GM12878 (cell line): Measurements from ENCODE around the gene ARAF. TPM values are rescaled to one million over a fixed set of nuclear protein-coding genes. Genes with fewer than 3 reads are reported as not detected.

Experiments used
- ATAC-seq: fragments of 200-7000 bp; cut with Tn5 transposase; 3 replicates; pipeline ENCODE4 v1.9.1; 2020; ENCODE audit warnings: mild to moderate bottlenecking, moderate library complexity
- BruUV-seq: library from RNA; stranded (reverse); fragments of 400-500 nt; replicated peaks from 2 replicates; lab custom pipeline; 2021; lab: Mats Ljungman, UMichigan
- CTCF ChIA-PET: fragments of 300-600 bp; sonication (Branson Sonifier 250); formaldehyde crosslinking; extraction: SDS; loops from one replicate; lab custom pipeline; 2021; ENCODE audit warnings: inconsistent platforms; lab: Yijun Ruan, JAX
- POLR2A ChIA-PET: fragments of 350-600 bp; formaldehyde crosslinking; extraction: SDS; loops from one replicate; lab custom pipeline; 2021; ENCODE audit warnings: inconsistent platforms; lab: Charles Lee
- RAD21 ChIA-PET: fragments of 300-600 bp; sonication (Branson Sonifier 250); formaldehyde crosslinking; loops from one replicate; lab custom pipeline; 2023; ENCODE audit warnings: antibody characterized with exemption; ENCODE audit not compliant: unreplicated experiment; lab: Charles Lee
- SMC1A ChIA-PET: fragments of 300-600 bp; sonication (Branson Sonifier 250); formaldehyde crosslinking; loops from one replicate; lab custom pipeline; 2023; ENCODE audit not compliant: unreplicated experiment, uncharacterized antibody; lab: Charles Lee
- DNase-seq: peaks from one replicate; pipeline ENCODE4 v3.0.0-alpha.2; 2011; ENCODE audit warnings: low read depth, low spot score
- FAIRE-seq: peaks from 3 replicates; lab custom pipeline; 2011; peaks lifted over from hg19 to GRCh38; lab: Jason Lieb, UNC
- H2AFZ ChIP-seq: 2 replicates; pipeline ENCODE4 v1.6.0; 2011; ENCODE audit warnings: low read depth, low read length, control low read depth; ENCODE audit not compliant: control insufficient read depth
- H3K27ac ChIP-seq: 2 replicates; pipeline ENCODE4 v1.5.1; 2011; ENCODE audit warnings: control low read depth; ENCODE audit not compliant: control insufficient read depth, insufficient read depth
- H3K27me3 ChIP-seq, 2 experiments: replicated peaks in 1 of 2; 2 replicates each; pipeline versions ENCODE4 v1.6.0 to v1.6.1; 2011; ENCODE audit warnings: low read length in 1 of 2; ENCODE audit not compliant: control insufficient read depth in 2 of 2, insufficient read depth in 2 of 2
- H3K36me3 ChIP-seq, 2 experiments: 2 replicates each; pipeline ENCODE4 v1.5.1; 2011; ENCODE audit warnings: low read length in 1 of 2; ENCODE audit not compliant: control insufficient read depth in 2 of 2, insufficient read depth in 2 of 2
- H3K4me1 ChIP-seq: 2 replicates; pipeline ENCODE4 v1.6.1; 2011; ENCODE audit warnings: mild to moderate bottlenecking, low read length, moderate library complexity, mixed read lengths; ENCODE audit not compliant: control insufficient read depth, insufficient read depth
- H3K4me2 ChIP-seq: 2 replicates; pipeline ENCODE4 v1.6.0; 2011; ENCODE audit warnings: control low read depth; ENCODE audit not compliant: control insufficient read depth, insufficient read depth
- H3K4me3 ChIP-seq: fragments of 200-600 bp; sonication (generic); 2 replicates; pipeline ENCODE4 v1.5.1; 2016
- H3K79me2 ChIP-seq: 2 replicates; pipeline ENCODE4 v1.6.0; 2011; ENCODE audit warnings: low read length; ENCODE audit not compliant: control insufficient read depth, insufficient read depth
- H3K9ac ChIP-seq: 2 replicates; pipeline ENCODE4 v1.8.0; 2011; ENCODE audit warnings: low read length, control low read depth, mixed read lengths; ENCODE audit not compliant: control insufficient read depth, insufficient read depth
- H3K9me3 ChIP-seq: replicated peaks from 3 replicates; pipeline ENCODE4 v1.5.1; 2011; ENCODE audit warnings: mild to moderate bottlenecking, low read length; ENCODE audit not compliant: control insufficient read depth, insufficient read depth
- H4K20me1 ChIP-seq: 2 replicates; pipeline ENCODE4 v1.6.0; 2011; ENCODE audit not compliant: control insufficient read depth, insufficient read depth
- ATF3 ChIP-seq: IDR thresholded peaks from 2 replicates; pipeline ENCODE4 v1.6.1; 2011; ENCODE audit warnings: low read depth, mild to moderate bottlenecking, low read length, moderate library complexity, borderline replicate concordance; ENCODE audit errors: extremely low read depth
- BMI1 ChIP-seq: fragments of 450-650 bp; IDR thresholded peaks from 2 replicates; pipeline ENCODE4 v1.6.1; 2016; ENCODE audit warnings: mild to moderate bottlenecking, moderate library complexity, borderline replicate concordance
- DPF2 ChIP-seq: fragments of 450-650 bp; IDR thresholded peaks from 2 replicates; pipeline ENCODE4 v1.6.1; 2017; ENCODE audit warnings: mild to moderate bottlenecking
- HDAC6 ChIP-seq: fragments of 200-600 bp; sonication (generic); IDR thresholded peaks from one replicate; pipeline ENCODE4 v1.8.0; 2017; ENCODE audit warnings: antibody characterized with exemption; ENCODE audit not compliant: unreplicated experiment
- MTA3 ChIP-seq: IDR thresholded peaks from 2 replicates; pipeline ENCODE4 v1.6.1; 2012; ENCODE audit warnings: low read length, inconsistent platforms, borderline replicate concordance
- PAX5 ChIP-seq: IDR thresholded peaks from 2 replicates; pipeline ENCODE4 v1.6.1; 2011; ENCODE audit warnings: low read depth, low read length, borderline replicate concordance
- SREBF1 ChIP-seq: IDR thresholded peaks from 2 replicates; pipeline ENCODE4 v1.6.1; 2012; ENCODE audit warnings: mild to moderate bottlenecking, low read length
- STAT3 ChIP-seq: IDR thresholded peaks from 2 replicates; pipeline ENCODE4 v1.6.1; 2011; ENCODE audit warnings: low read depth, low read length, improper control_type of control experiment
- SUPT20H ChIP-seq: IDR thresholded peaks from 2 replicates; pipeline ENCODE4 v1.6.1; 2011; ENCODE audit warnings: low read depth, mild to moderate bottlenecking, low read length, moderate library complexity, borderline replicate concordance; ENCODE audit not compliant: control insufficient read depth
- TCF12 ChIP-seq: IDR thresholded peaks from 2 replicates; pipeline ENCODE4 v1.6.1; 2011; ENCODE audit warnings: low read depth, mild to moderate bottlenecking, low read length
- ZBED1 ChIP-seq: IDR thresholded peaks from 2 replicates; pipeline ENCODE4 v1.6.1; 2016; ENCODE audit warnings: borderline replicate concordance
- ZNF274 ChIP-seq: IDR thresholded peaks from one replicate; pipeline ENCODE4 v1.8.0; 2011; ENCODE audit not compliant: insufficient read length, insufficient read depth
- ZNF384 ChIP-seq: IDR thresholded peaks from 2 replicates; pipeline ENCODE4 v1.6.1; 2012; ENCODE audit warnings: low read depth, mild to moderate bottlenecking, low read length, improper control_type of control experiment, borderline replicate concordance
- WGBS: methylation state at CpG from one replicate; pipeline ENCODE4 v1.1.6; 2016; ENCODE audit warnings: low lambda C conversion rate; ENCODE audit not compliant: insufficient replicate concordance, insufficient coverage; ENCODE audit errors: missing lambda C conversion rate; 5-methylcytosine and 5-hydroxymethylcytosine counted together
- in situ Hi-C: fragments of 300-500 bp; cut with MboI; formaldehyde crosslinking; loops from 9 replicates; pipeline ENCODE4 v1.14.3; 2018; ENCODE audit warnings: mixed read lengths
- intact Hi-C: fragments of 100-400 bp; cut with micrococcal nuclease; formaldehyde crosslinking; loops from one replicate; pipeline ENCODE4 v1.14.2; 2022; ENCODE audit not compliant: unreplicated experiment
- polyA plus RNA-seq, 11 experiments: library from polyadenylated mRNA; depleted of rRNA in 4 of 11; unstranded in 6 of 11; stranded (reverse) in 5 of 11; fragments of >200 nt; fragmentation: Nextera tagmentation in 4 of 11; fragmentation: Illumina TruSeq in 1 of 11; extraction: Ambion mirVana in 4 of 11; extraction: Trizol in 1 of 11; gene quantifications; 1 replicate in 1 of 11; 2 replicates in 10 of 11; pipeline versions ENCODE4 v1.2.1 to v1.2.3, GENCODE V29; 2011 to 2016; ENCODE audit warnings: inconsistent platforms in 2 of 11, missing spikeins in 2 of 11, low read depth in 1 of 11
- total RNA-seq, 4 experiments: library from RNA; depleted of rRNA in 3 of 4; stranded (reverse); fragments of >200 nt in 3 of 4; fragmentation: Illumina TruSeq in 1 of 4; extraction: Trizol in 1 of 4; gene quantifications; 2 replicates each; pipeline versions ENCODE4 v1.2.1 to v1.2.3, GENCODE V29; 2013 to 2021
- TF ChIP-seq, protein P1 (sequence below): fragments of 450-650 bp; IDR thresholded peaks from 2 replicates; pipeline ENCODE4 v1.6.1; 2017; ENCODE audit warnings: low read depth, mild to moderate bottlenecking, moderate library complexity
- TF ChIP-seq, protein P2 (sequence below): fragments of 450-650 bp; IDR thresholded peaks from 2 replicates; pipeline ENCODE4 v1.6.1; 2014; ENCODE audit warnings: mild to moderate bottlenecking

ARAF gene
- total and polyA plus RNA-seq, 10 of the 15 experiments (the other 5 are each of a cell fraction or from before 2014, with no cell fraction given) = 5.0 to 79.2 (median 39.1) TPM

- no peak overlapping the region for H3K27ac ChIP-seq
- no TSS peak for BruUV-seq
- intact Hi-C loops = no loop called here
- CTCF ChIA-PET = no interaction called here
- no peaks in the 10 kb centered on the region for H3K36me3 ChIP-seq
- TF ChIP-seq, protein P1, sequence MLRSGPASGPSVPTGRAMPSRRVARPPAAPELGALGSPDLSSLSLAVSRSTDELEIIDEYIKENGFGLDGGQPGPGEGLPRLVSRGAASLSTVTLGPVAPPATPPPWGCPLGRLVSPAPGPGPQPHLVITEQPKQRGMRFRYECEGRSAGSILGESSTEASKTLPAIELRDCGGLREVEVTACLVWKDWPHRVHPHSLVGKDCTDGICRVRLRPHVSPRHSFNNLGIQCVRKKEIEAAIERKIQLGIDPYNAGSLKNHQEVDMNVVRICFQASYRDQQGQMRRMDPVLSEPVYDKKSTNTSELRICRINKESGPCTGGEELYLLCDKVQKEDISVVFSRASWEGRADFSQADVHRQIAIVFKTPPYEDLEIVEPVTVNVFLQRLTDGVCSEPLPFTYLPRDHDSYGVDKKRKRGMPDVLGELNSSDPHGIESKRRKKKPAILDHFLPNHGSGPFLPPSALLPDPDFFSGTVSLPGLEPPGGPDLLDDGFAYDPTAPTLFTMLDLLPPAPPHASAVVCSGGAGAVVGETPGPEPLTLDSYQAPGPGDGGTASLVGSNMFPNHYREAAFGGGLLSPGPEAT = no peak
- TF ChIP-seq ZNF274 (no peak), ZNF384 (no peak), TCF12 (no peak), STAT3 (no peak), PAX5 (no peak), ZBED1 (no peak), DPF2 (no peak), SUPT20H (no peak), ATF3 (no peak), SREBF1 (no peak), BMI1 (no peak), HDAC6 (no peak), MTA3 (no peak)
- TF ChIP-seq, protein P2, sequence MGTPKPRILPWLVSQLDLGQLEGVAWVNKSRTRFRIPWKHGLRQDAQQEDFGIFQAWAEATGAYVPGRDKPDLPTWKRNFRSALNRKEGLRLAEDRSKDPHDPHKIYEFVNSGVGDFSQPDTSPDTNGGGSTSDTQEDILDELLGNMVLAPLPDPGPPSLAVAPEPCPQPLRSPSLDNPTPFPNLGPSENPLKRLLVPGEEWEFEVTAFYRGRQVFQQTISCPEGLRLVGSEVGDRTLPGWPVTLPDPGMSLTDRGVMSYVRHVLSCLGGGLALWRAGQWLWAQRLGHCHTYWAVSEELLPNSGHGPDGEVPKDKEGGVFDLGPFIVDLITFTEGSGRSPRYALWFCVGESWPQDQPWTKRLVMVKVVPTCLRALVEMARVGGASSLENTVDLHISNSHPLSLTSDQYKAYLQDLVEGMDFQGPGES = no peak
- H3K79me2 ChIP-seq = no peaks in the 10 kb centered on the region
- no peak for ATAC-seq
- no peak overlapping the region for H2AFZ ChIP-seq
- H3K4me1 ChIP-seq = no peaks in the 10 kb centered on the region
- WGBS = 44% methylated on average over 5 of the region's 5 CpGs
- in situ Hi-C loops = no loop called here
- no peaks in the 10 kb centered on the region for H3K27me3 ChIP-seq
- DNase-seq = no peak
- SMC1A ChIA-PET = no interaction called here
- RAD21 ChIA-PET = no interaction called here
- no peak overlapping the region for H3K4me2 ChIP-seq
- POLR2A ChIA-PET = no interaction called here
- no peaks in the 10 kb centered on the region for H4K20me1 ChIP-seq
- no peak for FAIRE-seq
- no peaks in the 10 kb centered on the region for H3K9me3 ChIP-seq
- no peak overlapping the region for H3K4me3 ChIP-seq
- H3K9ac ChIP-seq = no peak overlapping the region
These were observed 30.0 kb downstream of the ARAF start for GRCh38 chrX:47590984-47591383.
